ENCODE data around the gene OR9A4. TPM values are rescaled to one million over a fixed set of nuclear protein-coding genes. Genes with fewer than 3 reads are reported as not detected.

Gene OR9A4
- total RNA-seq, 1 donor from 2014 or later = not detected

GRCh38 chr7:141949911-141950310 lies 33.7 kb downstream of the OR9A4 start:
- Mint-ChIP-seq H3K4me1 (ENCODE audit: unreplicated experiment) (no peaks in the 10 kb centered on the region), H3K27ac (ENCODE audit: unreplicated experiment) (no peak overlapping the region), H3K4me3 (ENCODE audit: unreplicated experiment) (no peak overlapping the region), H3K9me3 (ENCODE audit: unreplicated experiment) (no peaks in the 10 kb centered on the region), H3K36me3 (ENCODE audit: unreplicated experiment) (no peaks in the 10 kb centered on the region), H3K27me3 (ENCODE audit: unreplicated experiment) (peaks cover 4% of the 10 kb centered on the region)
- no peak for DNase-seq (ENCODE audit: extremely low spot score, unreplicated experiment)
- TF ChIP-seq, protein P1, sequence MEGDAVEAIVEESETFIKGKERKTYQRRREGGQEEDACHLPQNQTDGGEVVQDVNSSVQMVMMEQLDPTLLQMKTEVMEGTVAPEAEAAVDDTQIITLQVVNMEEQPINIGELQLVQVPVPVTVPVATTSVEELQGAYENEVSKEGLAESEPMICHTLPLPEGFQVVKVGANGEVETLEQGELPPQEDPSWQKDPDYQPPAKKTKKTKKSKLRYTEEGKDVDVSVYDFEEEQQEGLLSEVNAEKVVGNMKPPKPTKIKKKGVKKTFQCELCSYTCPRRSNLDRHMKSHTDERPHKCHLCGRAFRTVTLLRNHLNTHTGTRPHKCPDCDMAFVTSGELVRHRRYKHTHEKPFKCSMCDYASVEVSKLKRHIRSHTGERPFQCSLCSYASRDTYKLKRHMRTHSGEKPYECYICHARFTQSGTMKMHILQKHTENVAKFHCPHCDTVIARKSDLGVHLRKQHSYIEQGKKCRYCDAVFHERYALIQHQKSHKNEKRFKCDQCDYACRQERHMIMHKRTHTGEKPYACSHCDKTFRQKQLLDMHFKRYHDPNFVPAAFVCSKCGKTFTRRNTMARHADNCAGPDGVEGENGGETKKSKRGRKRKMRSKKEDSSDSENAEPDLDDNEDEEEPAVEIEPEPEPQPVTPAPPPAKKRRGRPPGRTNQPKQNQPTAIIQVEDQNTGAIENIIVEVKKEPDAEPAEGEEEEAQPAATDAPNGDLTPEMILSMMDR (IDR thresholded peaks at IDR 0.05) = no peak

GRCh38 chr7:141950806-141951205 lies 34.6 kb downstream of the OR9A4 start:
- Mint-ChIP-seq H3K27ac (ENCODE audit: unreplicated experiment) (no peak overlapping the region), H3K36me3 (ENCODE audit: unreplicated experiment) (no peaks in the 10 kb centered on the region), H3K4me3 (ENCODE audit: unreplicated experiment) (no peak overlapping the region), H3K9me3 (ENCODE audit: unreplicated experiment) (no peaks in the 10 kb centered on the region), H3K4me1 (ENCODE audit: unreplicated experiment) (no peaks in the 10 kb centered on the region), H3K27me3 (ENCODE audit: unreplicated experiment) (peaks cover 4% of the 10 kb centered on the region)
- TF ChIP-seq, protein P1 (IDR thresholded peaks at IDR 0.05) = no peak
- DNase-seq (ENCODE audit: extremely low spot score, unreplicated experiment) = no peak

DNA sequence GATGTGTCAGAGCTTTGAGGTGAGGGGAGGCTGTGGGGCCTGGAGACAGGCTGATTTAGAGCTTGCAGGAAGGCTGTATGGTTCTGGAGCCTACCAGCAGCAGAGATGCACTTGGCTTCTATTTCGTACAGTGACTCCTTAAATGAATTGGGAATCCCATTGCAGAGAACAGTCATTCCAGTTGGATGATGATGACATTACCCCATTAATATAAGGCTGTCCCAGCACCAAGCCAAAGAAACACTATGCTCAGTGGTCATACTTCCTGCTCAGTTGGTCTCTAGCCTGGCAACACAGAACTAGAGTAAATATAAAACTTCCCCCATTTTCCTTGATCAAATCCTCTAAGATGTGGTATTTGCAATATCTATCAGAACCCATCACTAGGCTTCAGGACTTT lies 36.3 kb downstream of the OR9A4 start:
- DNase-seq (ENCODE audit: extremely low spot score, unreplicated experiment) = no peak
- Mint-ChIP-seq H3K9me3 (ENCODE audit: unreplicated experiment) (no peaks in the 10 kb centered on the region), H3K27me3 (ENCODE audit: unreplicated experiment) (peaks cover 4% of the 10 kb centered on the region), H3K4me1 (ENCODE audit: unreplicated experiment) (no peaks in the 10 kb centered on the region), H3K27ac (ENCODE audit: unreplicated experiment) (no peak overlapping the region), H3K36me3 (ENCODE audit: unreplicated experiment) (no peaks in the 10 kb centered on the region), H3K4me3 (ENCODE audit: unreplicated experiment) (no peak overlapping the region)
- TF ChIP-seq, protein P1 (IDR thresholded peaks at IDR 0.05) = no peak

GRCh38 chr7:141954334-141954733 lies 38.1 kb downstream of the OR9A4 start:
- H3K27ac Mint-ChIP-seq (ENCODE audit: unreplicated experiment) = no peak overlapping the region
- TF ChIP-seq, protein P1 (IDR thresholded peaks at IDR 0.05) = no peak
- no peaks in the 10 kb centered on the region for H3K4me1 Mint-ChIP-seq (ENCODE audit: unreplicated experiment)
- peaks cover 4% of the 10 kb centered on the region for H3K27me3 Mint-ChIP-seq (ENCODE audit: unreplicated experiment)
- no peaks in the 10 kb centered on the region for H3K9me3 Mint-ChIP-seq (ENCODE audit: unreplicated experiment)
- no peak overlapping the region for H3K4me3 Mint-ChIP-seq (ENCODE audit: unreplicated experiment)
- DNase-seq (ENCODE audit: extremely low spot score, unreplicated experiment) = no peak
- no peaks in the 10 kb centered on the region for H3K36me3 Mint-ChIP-seq (ENCODE audit: unreplicated experiment)

GRCh38 chr7:141956084-141956483 lies 39.9 kb downstream of the OR9A4 start:
- no peak overlapping the region for H3K4me3 Mint-ChIP-seq (ENCODE audit: unreplicated experiment)
- TF ChIP-seq, protein P1 (IDR thresholded peaks at IDR 0.05) = no peak

More at GRCh38 chr7:141956084-141956483, 39.9 kb downstream of the OR9A4 start:
- Mint-ChIP-seq H3K27ac (ENCODE audit: unreplicated experiment) (no peak overlapping the region), H3K4me1 (ENCODE audit: unreplicated experiment) (no peaks in the 10 kb centered on the region), H3K9me3 (ENCODE audit: unreplicated experiment) (no peaks in the 10 kb centered on the region), H3K27me3 (ENCODE audit: unreplicated experiment) (peaks cover 4% of the 10 kb centered on the region), H3K36me3 (ENCODE audit: unreplicated experiment) (no peaks in the 10 kb centered on the region)
- DNase-seq (ENCODE audit: extremely low spot score, unreplicated experiment) = no peak

All from osteocyte (in vitro differentiated cells).